Measurements from ENCODE around the gene ARHGAP28. TPM values are rescaled to one million over a fixed set of nuclear protein-coding genes. Genes with fewer than 3 reads are reported as not detected.

ARHGAP28 gene
- total RNA-seq, 1 experiment from 2014 or later: 118 TPM

GRCh38 chr18:6860804-6861448, 131.4 kb downstream of the ARHGAP28 start:
- Mint-ChIP-seq H3K27ac (ENCODE audit: unreplicated experiment) (no peak overlapping the region), H3K36me3 (ENCODE audit: insufficient read depth, unreplicated experiment) (peaks cover 27% of the 10 kb centered on the region), H3K27me3 (ENCODE audit: insufficient read depth, unreplicated experiment) (no peaks in the 10 kb centered on the region), H3K9me3 (ENCODE audit: unreplicated experiment) (no peaks in the 10 kb centered on the region), H3K4me1 (ENCODE audit: low read depth, unreplicated experiment) (no peaks in the 10 kb centered on the region), H3K4me3 (ENCODE audit: unreplicated experiment) (no peak overlapping the region)
- no TSS peak for BruUV-seq (replicated peaks)
- TF ChIP-seq CTCF (IDR thresholded peaks at IDR 0.05; ENCODE audit: insufficient read depth in 1 of 2, low read depth in 1 of 2, low read length in 1 of 2, severe bottlenecking in 1 of 2, unreplicated experiment in 1 of 2): no peak
- Histone ChIP-seq H3K36me3 (ENCODE audit: control insufficient read depth, insufficient read depth, low read length) (no peaks in the 10 kb centered on the region; the same call in 1 of the 2 replicates), H3K4me3 (ENCODE audit: low read depth, low read length) (no peak overlapping the region), H3K4me1 (no peaks in the 10 kb centered on the region), H3K9me3 (no peaks in the 10 kb centered on the region), H3K27me3 (replicated peaks; ENCODE audit: control insufficient read depth, insufficient read depth, low read length) (no peaks in the 10 kb centered on the region)
- ChIA-PET POLR2A (no interaction called here), CTCF (no interaction called here)
- DNase-seq: no peak
- intact Hi-C loops (cut with micrococcal nuclease; ENCODE audit: unreplicated experiment): no loop called here

GRCh38 chr18:6865251-6865650, 135.7 kb downstream of the ARHGAP28 start:
- Histone ChIP-seq H3K27me3 (replicated peaks; ENCODE audit: control insufficient read depth, insufficient read depth, low read length) (no peaks in the 10 kb centered on the region), H3K36me3 (ENCODE audit: control insufficient read depth, insufficient read depth, low read length) (no peaks in the 10 kb centered on the region; the same call in 1 of the 2 replicates), H3K4me1 (no peaks in the 10 kb centered on the region), H3K9me3 (no peaks in the 10 kb centered on the region), H3K4me3 (ENCODE audit: low read depth, low read length) (no peak overlapping the region)
- TF ChIP-seq CTCF (IDR thresholded peaks at IDR 0.05; ENCODE audit: insufficient read depth in 1 of 2, low read depth in 1 of 2, low read length in 1 of 2, severe bottlenecking in 1 of 2, unreplicated experiment in 1 of 2): no peak
- intact Hi-C loops (cut with micrococcal nuclease; ENCODE audit: unreplicated experiment): no loop called here
- no peaks in the 10 kb centered on the region for H3K27me3 Mint-ChIP-seq (ENCODE audit: insufficient read depth, unreplicated experiment)
- DNase-seq: no peak
- ChIA-PET POLR2A (no interaction called here), CTCF (no interaction called here)
- no peaks in the 10 kb centered on the region for H3K4me1 Mint-ChIP-seq (ENCODE audit: low read depth, unreplicated experiment)
- no peak overlapping the region for H3K4me3 Mint-ChIP-seq (ENCODE audit: unreplicated experiment)
- no peak overlapping the region for H3K27ac Mint-ChIP-seq (ENCODE audit: unreplicated experiment)
- peaks cover 30% of the 10 kb centered on the region for H3K36me3 Mint-ChIP-seq (ENCODE audit: insufficient read depth, unreplicated experiment)
- no peaks in the 10 kb centered on the region for H3K9me3 Mint-ChIP-seq (ENCODE audit: unreplicated experiment)
- BruUV-seq (replicated peaks): no TSS peak

- no peaks in the 10 kb centered on the region for H3K27me3 Mint-ChIP-seq (ENCODE audit: insufficient read depth, unreplicated experiment)
- ChIA-PET CTCF (no interaction called here), POLR2A (no interaction called here)
- H3K36me3 Mint-ChIP-seq (ENCODE audit: insufficient read depth, unreplicated experiment): peaks cover 36% of the 10 kb centered on the region
- no peak for DNase-seq
- H3K36me3 ChIP-seq (ENCODE audit: control insufficient read depth, insufficient read depth, low read length): no peaks in the 10 kb centered on the region; the same call in 1 of the 2 replicates
- H3K9me3 Mint-ChIP-seq (ENCODE audit: unreplicated experiment): no peaks in the 10 kb centered on the region
- H3K9me3 ChIP-seq: no peaks in the 10 kb centered on the region
- H3K4me3 ChIP-seq (ENCODE audit: low read depth, low read length): no peak overlapping the region
- no peaks in the 10 kb centered on the region for H3K4me1 Mint-ChIP-seq (ENCODE audit: low read depth, unreplicated experiment)
- H3K4me1 ChIP-seq: no peaks in the 10 kb centered on the region
- no peaks in the 10 kb centered on the region for H3K27me3 ChIP-seq (replicated peaks; ENCODE audit: control insufficient read depth, insufficient read depth, low read length)
- H3K4me3 Mint-ChIP-seq (ENCODE audit: unreplicated experiment): no peak overlapping the region
- intact Hi-C loops (cut with micrococcal nuclease; ENCODE audit: unreplicated experiment): no loop called here
- no peak overlapping the region for H3K27ac Mint-ChIP-seq (ENCODE audit: unreplicated experiment)
- TF ChIP-seq CTCF (IDR thresholded peaks at IDR 0.05; ENCODE audit: insufficient read depth in 1 of 2, low read depth in 1 of 2, low read length in 1 of 2, severe bottlenecking in 1 of 2, unreplicated experiment in 1 of 2): no peak
- no TSS peak for BruUV-seq (replicated peaks)
Measured at GRCh38 chr18:6866552-6867085, 137.1 kb downstream of the ARHGAP28 start.

All from Caco-2 (cell line).